HFFc6 (cell line): Measurements from ENCODE around the gene PKHD1. TPM values are rescaled to one million over a fixed set of nuclear protein-coding genes. Genes with fewer than 3 reads are reported as not detected.

Experiments used
- DNase-seq: peaks from one replicate; pipeline ENCODE4 v3.0.0-alpha.2; 2018
- H3K27ac Mint-ChIP-seq: 2 replicates; pipeline ENCODE4 v1.8.0; 2020; ENCODE audit warnings: mild to moderate bottlenecking, mixed read lengths
- H3K27me3 Mint-ChIP-seq: 2 replicates; pipeline ENCODE4 v1.8.0; 2021; ENCODE audit warnings: mild to moderate bottlenecking, moderate library complexity, mixed read lengths; ENCODE audit not compliant: insufficient read depth
- H3K36me3 Mint-ChIP-seq: 2 replicates; pipeline ENCODE4 v1.8.0; 2021; ENCODE audit warnings: low read depth, mixed read lengths
- H3K4me1 Mint-ChIP-seq: 2 replicates; pipeline ENCODE4 v1.8.0; 2020; ENCODE audit warnings: low read depth, mixed read lengths
- H3K4me3 Mint-ChIP-seq: 2 replicates; pipeline ENCODE4 v1.8.0; 2020; ENCODE audit warnings: mild to moderate bottlenecking, moderate library complexity, mixed read lengths
- H3K9me3 Mint-ChIP-seq: 2 replicates; pipeline ENCODE4 v1.8.0; 2020; ENCODE audit warnings: mild to moderate bottlenecking, mixed read lengths
- CTCF ChIP-seq: fragments of 200-600 bp; sonication (generic); IDR thresholded peaks from 2 replicates; pipeline ENCODE4 v1.5.0; 2021; ENCODE audit warnings: antibody characterized with exemption, mild to moderate bottlenecking
- total RNA-seq, 6 experiments: library from RNA; stranded (reverse); fragmentation: NEBNext Ultra II Directional; extraction: Animal tissue kit (Norgen Biotek cat#: 25700); gene quantifications; 2 replicates in 1 of 6; 3 replicates in 5 of 6; pipeline ENCODE4 v1.2.3, GENCODE V29; 2021

Gene PKHD1
- total RNA-seq, 6 experiments from 2014 or later = not detected

GRCh38 chr6:51660767-51661166 is 426.6 kb downstream of the PKHD1 start:
- H3K27ac Mint-ChIP-seq = no peak overlapping the region
- H3K4me1 Mint-ChIP-seq = no peaks in the 10 kb centered on the region
- H3K27me3 Mint-ChIP-seq = peaks cover 2% of the 10 kb centered on the region; the same call in 1 of the 2 replicates
- DNase-seq = no peak
- peaks cover 4% of the 10 kb centered on the region; the same call in 1 of the 2 replicates for H3K36me3 Mint-ChIP-seq
- TF ChIP-seq CTCF = no peak
- H3K4me3 Mint-ChIP-seq = no peak overlapping the region
- peaks cover 18% of the 10 kb centered on the region for H3K9me3 Mint-ChIP-seq

- Mint-ChIP-seq H3K4me1 (no peaks in the 10 kb centered on the region), H3K27ac (no peak overlapping the region), H3K9me3 (peaks cover 18% of the 10 kb centered on the region; the same call in 1 of the 2 replicates), H3K36me3 (no peaks in the 10 kb centered on the region), H3K4me3 (no peak overlapping the region), H3K27me3 (no peaks in the 10 kb centered on the region; the same call in 1 of the 2 replicates)
- TF ChIP-seq CTCF = no peak
- DNase-seq = no peak
These were observed 429.9 kb downstream of the PKHD1 start for GRCh38 chr6:51657491-51657890.

- Mint-ChIP-seq H3K27me3 (no peaks in the 10 kb centered on the region), H3K4me3 (no peak overlapping the region), H3K36me3 (no peaks in the 10 kb centered on the region), H3K9me3 (peaks cover 15% of the 10 kb centered on the region), H3K27ac (no peak overlapping the region), H3K4me1 (no peaks in the 10 kb centered on the region)
- DNase-seq = no peak
- no peak for TF ChIP-seq CTCF
These were observed 431.9 kb downstream of the PKHD1 start for GRCh38 chr6:51655517-51655916.

- no peaks in the 10 kb centered on the region for H3K4me1 Mint-ChIP-seq
- TF ChIP-seq CTCF = no peak
- no peaks in the 10 kb centered on the region for H3K27me3 Mint-ChIP-seq
- no peak overlapping the region for H3K27ac Mint-ChIP-seq
- no peak overlapping the region for H3K4me3 Mint-ChIP-seq
- no peaks in the 10 kb centered on the region for H3K36me3 Mint-ChIP-seq
- peaks cover 17% of the 10 kb centered on the region for H3K9me3 Mint-ChIP-seq
- no peak for DNase-seq
These were observed 432.8 kb downstream of the PKHD1 start for GRCh38 chr6:51654647-51655046.

GRCh38 chr6:51651132-51651817 is 436.1 kb downstream of the PKHD1 start:
- no peak overlapping the region for H3K4me3 Mint-ChIP-seq
- H3K4me1 Mint-ChIP-seq = no peaks in the 10 kb centered on the region
- H3K27ac Mint-ChIP-seq = no peak overlapping the region
- TF ChIP-seq CTCF = no peak
- H3K9me3 Mint-ChIP-seq = peaks cover 22% of the 10 kb centered on the region
- no peak for DNase-seq
- H3K27me3 Mint-ChIP-seq = no peaks in the 10 kb centered on the region
- H3K36me3 Mint-ChIP-seq = no peaks in the 10 kb centered on the region
